ENCODE results near the gene ATF2. TPM values are rescaled to one million over a fixed set of nuclear protein-coding genes. Genes with fewer than 3 reads are reported as not detected.

ATF2 gene
- total and polyA plus RNA-seq, 2 of the 8 experiments (the other 6 are each of a cell fraction or from before 2014, with no cell fraction given), result 31.2 to 46.5 TPM

DNA sequence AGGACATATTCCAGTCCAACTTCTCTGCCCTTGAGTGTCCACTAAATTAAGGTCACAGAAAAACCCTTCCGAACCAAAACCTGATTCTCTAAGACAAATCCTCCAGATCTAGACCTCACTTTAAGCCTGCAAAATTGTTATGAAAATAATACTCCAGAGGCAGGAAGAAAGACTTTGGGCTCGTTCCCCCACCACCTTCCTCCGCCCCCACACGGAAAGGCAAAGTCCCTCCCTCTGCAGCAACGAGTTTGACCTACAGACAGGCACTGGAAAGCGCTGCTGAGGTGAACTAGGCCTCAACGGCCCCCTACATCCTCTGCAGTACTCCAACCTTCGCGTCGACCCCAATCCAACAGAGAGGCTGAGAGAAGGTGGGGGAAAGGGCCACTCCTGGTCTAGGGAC lies 12.7 kb upstream of the ATF2 start:
- peaks cover 0 to 21% of the 10 kb centered on the region in 2 experiments; a peak in 2 of 4 replicates for H3K79me2 ChIP-seq (ENCODE audit: control insufficient read depth in 1 of 2, insufficient read depth in 2 of 2, low read length in 2 of 2)
- H3K79me1 ChIP-seq (ENCODE audit: low read depth, low read length), result peaks cover 2% of the 10 kb centered on the region; the same call in 1 of the 2 replicates

More for the DNA sequence above, 12.7 kb upstream of the ATF2 start:
- H3K4ac ChIP-seq (replicated peaks; ENCODE audit: insufficient read length, low read depth, low read length), result peak overlapping the region; percentile 27
- no peaks in the 10 kb centered on the region for H3K27me3 ChIP-seq (replicated peaks in 1 of 4; ENCODE audit: control insufficient read depth in 3 of 4, extremely low read depth in 1 of 4, insufficient read depth in 3 of 4, low read length in 3 of 4)
- no peaks in the 10 kb centered on the region for H3K9me3 ChIP-seq (ENCODE audit: insufficient read depth in 2 of 2, low read depth in 1 of 2, low read length in 1 of 2)
- H4K91ac ChIP-seq (replicated peaks; ENCODE audit: insufficient read length, low read length), result no peak overlapping the region
- POLR2A ChIA-PET (ENCODE audit: partially characterized antibody), result interaction anchor here (1.5 kb wide), 1 partner anchor 9 kb away, joined by 5 read pairs; no protein-coding TSS in a partner anchor
- H4K20me1 ChIP-seq (replicated peaks in 1 of 2; ENCODE audit: control insufficient read depth in 1 of 2, insufficient read depth in 2 of 2, low read length in 2 of 2), result peaks cover 0 to 3% of the 10 kb centered on the region in 2 experiments
- peak overlapping the region; percentile 90 to 98 (median 94) for H3K4me3 ChIP-seq (ENCODE audit: extremely low read depth in 1 of 4, insufficient read depth in 2 of 4, low read depth in 3 of 4, low read length in 4 of 4)
- no peak overlapping the region; the same call in 1 of the 2 replicates for H2AFZ ChIP-seq (ENCODE audit: low read length)
- no peak overlapping the region for H2BK120ac ChIP-seq (replicated peaks; ENCODE audit: low read depth, low read length)
- FAIRE-seq (no peak), DNase-seq (ENCODE audit: low read depth in 1 of 2, low spot score in 2 of 2) (no peak)
- no peak overlapping the region for H3K14ac ChIP-seq (ENCODE audit: insufficient read length)
- H3K9ac ChIP-seq (replicated peaks in 1 of 4; ENCODE audit: extremely low read depth in 1 of 4, low read depth in 3 of 4, low read length in 3 of 4), result peak overlapping the region; percentile 62 to 90 (median 87)
- no peak overlapping the region for H3K27ac ChIP-seq (ENCODE audit: low read depth, low read length)
- TF ChIP-seq SP4 (IDR thresholded peaks at IDR 0.05; ENCODE audit: low read length) (no peak), EGR1 (IDR thresholded peaks at IDR 0.05; ENCODE audit: borderline replicate concordance, low read depth, low read length) (peak; percentile 35; the same call in 1 of the 2 replicates), TBP (IDR thresholded peaks at IDR 0.05; ENCODE audit: low read depth, low read length) (0 out of 2 replicates have a peak, but pooled peaks have one; percentile 9)
- H4K8ac ChIP-seq (ENCODE audit: extremely low read depth, insufficient read depth, low read length), result 0 out of 2 replicates have a peak overlapping the region, but pooled peaks have one; percentile 22
- peak overlapping the region; percentile 89 to 90 for H3K4me2 ChIP-seq (ENCODE audit: insufficient read depth in 1 of 2, low read depth in 2 of 2, low read length in 2 of 2)
- no peak overlapping the region for H2BK12ac ChIP-seq (ENCODE audit: low read depth, low read length)
- no peak overlapping the region for H4K5ac ChIP-seq (ENCODE audit: insufficient read length, low read depth, low read length)
- peaks cover 8 to 44% (median 26%) of the 10 kb centered on the region in 4 experiments for H3K36me3 ChIP-seq (ENCODE audit: control insufficient read depth in 2 of 4, insufficient read depth in 4 of 4, low read length in 3 of 4)
- WGBS, 2 experiments (ENCODE audit: extremely low coverage in 1 of 2, insufficient coverage in 1 of 2, insufficient read length in 1 of 2, insufficient replicate concordance in 2 of 2, low coverage in 1 of 2, low lambda C conversion rate in 2 of 2, missing lambda C conversion rate in 1 of 2), result 7% methylated on average over 10 of the region's 10 CpGs; no CpG with 5 or more reads in 1 of the 2 experiments
- H3K23me2 ChIP-seq (ENCODE audit: low read depth, low read length), result no peaks in the 10 kb centered on the region
- peak overlapping the region; percentile 68 for H2BK5ac ChIP-seq (ENCODE audit: low read depth, low read length)
- CTCF ChIA-PET (ENCODE audit: partially characterized antibody), result interaction anchor here (1.0 to 1.5 kb wide), 2 partner anchors 7 to 20 kb away, joined by 3 read pairs; no protein-coding TSS in a partner anchor
- no peak overlapping the region for H2BK15ac ChIP-seq (ENCODE audit: low read length)
- H3K18ac ChIP-seq (ENCODE audit: extremely low read depth, low read length), result no peak overlapping the region; the same call in 1 of the 2 replicates
- H3K23ac ChIP-seq (ENCODE audit: insufficient read length), result no peak overlapping the region
- H3K56ac ChIP-seq (replicated peaks; ENCODE audit: insufficient read length, low read depth, low read length), result no peak overlapping the region
- no peak overlapping the region for H2BK20ac ChIP-seq (ENCODE audit: low read length)
- H2AK5ac ChIP-seq (ENCODE audit: low read depth, low read length), result 0 out of 2 replicates have a peak overlapping the region, but pooled peaks have one; percentile 19
- H3K4me1 ChIP-seq (replicated peaks in 1 of 4; ENCODE audit: control insufficient read depth in 3 of 4, insufficient read depth in 4 of 4, low read length in 3 of 4), result no peaks in the 10 kb centered on the region; a peak in 1 of 7 replicates
